HG02970 (cell line): ENCODE measurements around the gene GAS6.
"Not testable (repeated sequence)": the region's sequence is repeated elsewhere in the genome, so short reads cannot be mapped to it uniquely, and the experiment has no call there.

ENCODE experiments used
- ATAC-seq: cut with Tn5 transposase; IDR thresholded peaks from one replicate; pipeline ENCODE4 v1.9.1; 2021; ENCODE audit warnings: mild to moderate bottlenecking, moderate library complexity, moderate number of reproducible peaks; ENCODE audit not compliant: unreplicated experiment, low FRiP score

The GAS6 gene

DNA sequence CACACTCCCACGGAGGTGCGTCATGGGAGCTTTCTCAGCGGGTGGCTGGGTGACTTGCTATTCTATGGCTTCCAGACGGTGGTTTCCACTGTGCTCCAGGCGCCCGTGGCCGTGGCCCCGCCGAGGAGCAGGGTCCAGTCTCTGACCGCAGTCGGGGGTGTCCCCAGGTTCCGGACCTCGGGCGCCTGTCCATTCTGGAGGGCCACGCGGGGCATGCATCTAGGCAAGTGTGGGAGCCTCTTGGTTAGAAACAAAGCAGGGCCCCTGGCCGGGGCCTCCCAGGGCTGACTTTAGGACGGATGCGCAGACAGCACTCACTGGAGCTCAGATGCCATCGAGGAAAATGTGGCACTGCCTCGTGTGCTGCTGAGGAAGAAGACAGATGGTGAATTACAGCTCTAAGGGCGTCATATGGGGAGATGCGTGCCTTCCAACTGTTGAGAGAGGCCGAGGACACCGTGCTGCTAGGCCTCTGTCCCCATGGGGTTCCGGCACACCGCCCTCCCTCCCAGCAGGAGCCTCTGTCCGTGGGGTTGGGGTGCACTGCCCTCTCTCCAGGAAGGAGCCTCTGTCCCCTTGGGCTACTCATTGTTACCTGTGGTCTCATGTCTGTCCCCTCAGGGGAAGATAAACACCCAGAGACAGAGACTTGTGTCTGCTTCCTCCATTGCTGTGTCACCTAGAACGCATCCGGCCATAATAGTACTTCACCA, 66.8 kb downstream of the GAS6 start:
- ATAC-seq = no peak

DNA sequence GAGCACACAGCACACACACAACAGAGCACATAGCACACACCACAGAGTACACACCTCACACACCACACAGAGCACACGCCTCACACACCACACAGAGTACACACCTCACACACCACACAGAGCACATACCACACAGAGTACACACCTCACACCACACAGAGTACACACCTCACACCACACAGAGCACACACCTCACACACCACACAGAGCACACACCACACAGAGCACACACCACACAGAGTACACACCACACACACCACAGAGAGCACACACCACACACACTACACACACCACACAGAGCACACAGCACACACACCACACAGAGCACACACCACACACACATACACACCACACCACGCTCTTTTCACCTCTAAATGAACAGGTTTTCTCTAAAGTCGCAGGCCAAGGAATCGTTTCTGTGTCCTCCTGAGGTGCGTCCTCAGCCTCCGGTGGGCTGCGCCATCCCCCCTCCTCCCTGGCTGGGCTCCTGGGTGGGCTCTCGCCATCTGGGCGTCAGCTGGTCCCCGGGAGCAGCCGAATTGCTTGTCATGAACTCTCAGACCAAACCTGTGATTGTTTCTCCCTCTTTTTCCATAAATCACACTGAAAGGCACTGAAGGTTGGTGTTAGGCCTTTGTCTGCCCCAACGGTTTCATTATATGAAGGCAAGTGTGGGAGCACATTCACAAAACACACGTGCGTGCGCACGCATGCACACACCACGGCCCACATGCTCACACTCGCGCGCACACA, 67.5 kb downstream of the GAS6 start:
- ATAC-seq = no peak

DNA sequence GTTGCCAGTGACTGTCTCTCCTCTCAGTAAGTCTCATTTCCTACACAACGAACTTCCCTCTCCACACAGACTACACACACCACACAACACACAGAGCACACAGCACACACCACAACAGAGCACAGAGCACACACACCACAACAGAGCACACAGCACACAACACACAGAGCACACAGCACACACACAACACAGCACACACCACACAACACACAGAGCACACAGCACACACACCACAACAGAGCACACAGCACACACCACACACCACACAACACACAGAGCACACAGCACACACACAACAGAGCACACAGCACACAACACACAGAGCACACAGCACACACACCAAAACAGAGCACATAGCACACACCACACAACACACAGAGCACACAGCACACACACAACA, 68.5 kb downstream of the GAS6 start:
- ATAC-seq = not testable (repeated sequence)

DNA sequence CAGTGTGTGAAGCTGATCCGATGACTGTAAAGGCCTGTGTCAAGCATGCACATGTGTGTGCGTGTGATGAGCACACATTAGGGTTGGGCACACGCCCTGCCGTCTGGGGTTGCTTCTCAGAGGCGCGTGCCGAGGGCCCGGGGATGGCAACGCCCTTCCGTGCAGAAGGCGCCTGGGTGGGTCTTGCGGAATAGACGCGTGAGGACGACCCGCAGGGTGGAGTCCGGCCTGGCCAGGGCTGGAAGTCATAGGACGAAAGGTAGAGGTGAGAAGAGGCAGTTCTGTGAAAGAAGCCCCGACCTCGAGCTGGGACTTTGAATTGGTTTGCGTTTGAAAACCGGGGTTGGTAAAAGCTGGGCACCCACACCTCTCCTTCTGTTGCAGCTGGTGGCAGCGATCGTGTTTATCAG, 69.1 kb downstream of the GAS6 start:
- ATAC-seq = no peak

DNA sequence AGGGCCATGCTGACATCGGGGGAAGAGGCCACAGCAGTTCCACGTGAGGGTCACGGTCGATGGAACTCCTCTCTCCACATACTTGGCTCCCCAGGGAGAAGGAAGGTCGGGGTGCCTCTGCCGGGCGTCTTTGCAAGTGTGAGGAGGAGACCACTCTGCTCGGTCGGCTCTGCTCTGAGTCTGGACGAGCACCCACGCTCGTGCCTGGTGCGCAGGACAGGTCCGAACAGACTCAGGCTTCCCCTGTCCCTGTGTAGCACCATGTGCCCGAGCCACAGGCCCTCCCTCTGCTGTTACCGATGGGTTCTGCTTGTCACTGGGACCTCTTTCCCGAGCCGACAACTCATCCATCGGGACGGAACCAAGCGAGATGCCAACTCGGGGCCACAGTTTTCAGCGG, 69.8 kb downstream of the GAS6 start:
- no peak for ATAC-seq

DNA sequence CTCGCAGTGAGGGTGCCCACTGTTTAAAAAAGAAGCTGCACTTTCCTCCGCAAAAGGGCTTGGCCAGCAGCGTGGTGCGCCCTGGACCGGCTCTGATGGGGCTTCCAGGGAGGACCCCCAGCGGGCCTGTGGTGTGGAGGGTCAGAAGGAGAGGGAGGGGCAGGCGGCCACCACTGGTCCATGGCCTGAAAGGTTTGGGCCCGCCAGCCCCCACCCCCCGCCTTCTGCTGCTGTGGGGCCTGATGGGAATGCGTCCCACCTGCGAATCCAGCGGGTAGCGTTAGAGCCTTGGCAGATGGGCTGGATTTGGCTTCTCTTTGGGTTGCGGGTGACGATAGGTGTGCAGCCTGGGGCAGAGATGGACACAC, 70.2 kb downstream of the GAS6 start:
- no peak for ATAC-seq

DNA sequence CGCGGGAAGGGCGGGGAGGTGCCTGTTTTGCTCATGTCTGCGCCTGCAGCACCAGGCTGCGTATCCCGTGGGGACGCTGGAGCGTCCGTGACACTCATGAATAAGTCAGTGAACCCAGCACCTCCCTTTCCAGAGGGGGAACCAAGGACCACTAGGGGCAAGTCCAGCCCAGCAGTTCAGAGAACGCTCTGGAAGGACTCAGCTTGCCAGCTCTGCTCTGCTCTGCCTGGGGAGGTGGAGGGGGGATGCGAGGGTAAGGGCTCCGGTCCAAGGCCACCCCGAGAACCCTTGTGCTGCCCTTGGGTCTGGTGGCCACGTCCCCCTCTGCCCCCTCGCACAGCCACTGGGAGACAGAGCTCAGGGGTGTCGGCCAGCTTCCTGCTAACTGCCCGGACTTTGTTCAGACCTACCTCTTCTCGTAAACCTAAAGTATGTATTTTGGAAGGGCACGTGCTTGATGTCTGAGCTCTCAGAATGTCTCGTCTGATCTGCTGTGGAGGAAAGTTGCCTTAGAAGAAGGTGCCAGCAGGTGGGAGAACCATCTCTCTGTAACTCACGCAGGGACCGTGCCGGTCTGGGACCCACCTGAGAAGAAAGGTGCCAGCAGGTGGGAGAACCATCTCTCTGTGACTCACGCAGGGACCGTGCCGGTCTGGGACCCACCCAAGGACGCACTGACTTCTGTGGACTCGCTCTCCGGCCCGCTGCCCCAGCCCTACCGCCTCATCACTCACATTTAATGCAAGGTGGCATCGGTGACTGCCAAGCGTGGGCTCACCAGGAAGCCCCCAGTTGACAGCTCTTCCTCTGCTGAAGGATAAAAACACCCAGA, 70.8 kb downstream of the GAS6 start:
- ATAC-seq = no peak

DNA sequence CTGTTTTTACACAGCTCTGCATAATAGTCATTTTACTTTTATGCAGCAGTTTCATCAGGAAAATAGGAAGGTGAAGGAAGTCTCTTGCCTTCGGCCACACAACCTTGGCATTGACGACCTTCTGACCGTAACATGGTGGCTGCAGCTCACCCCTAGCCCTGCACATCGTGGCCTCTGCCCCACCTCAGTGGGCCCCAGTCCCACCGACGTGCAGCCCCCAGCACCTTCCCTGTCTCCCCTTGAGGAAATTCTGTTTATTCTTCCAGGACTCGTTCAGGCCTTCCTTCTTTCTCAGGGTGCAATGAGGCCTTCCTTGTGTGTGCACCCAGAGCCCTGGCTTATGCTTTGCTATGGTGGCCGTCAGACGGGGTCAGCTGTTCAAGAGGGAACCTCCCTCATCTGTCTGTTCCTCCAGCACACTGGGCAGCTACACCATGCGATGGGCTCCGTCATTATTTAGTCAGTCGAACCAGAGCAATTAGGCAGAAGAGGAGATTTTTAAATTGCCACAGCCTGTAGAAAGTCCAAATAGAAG, 71.6 kb downstream of the GAS6 start:
- ATAC-seq = no peak

DNA sequence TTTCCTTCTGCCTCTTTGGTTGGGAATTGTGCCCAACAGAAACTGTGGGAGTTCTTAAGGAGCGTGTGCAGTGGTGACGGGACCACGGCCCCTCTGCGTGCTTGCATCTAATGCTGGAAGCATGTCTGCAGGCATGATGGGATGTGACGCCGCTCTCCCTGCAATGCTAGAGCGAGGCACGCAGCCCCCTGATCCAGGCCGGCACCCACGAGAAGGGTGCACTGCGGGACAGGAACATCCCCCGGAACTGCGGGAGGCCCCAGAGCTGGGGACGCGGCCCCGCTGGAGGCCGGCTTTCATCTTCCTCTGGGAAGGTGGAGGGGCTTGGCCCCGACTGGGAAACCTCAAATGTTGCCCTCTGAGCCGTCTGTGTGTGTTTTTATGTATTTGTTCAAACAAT, 72.1 kb downstream of the GAS6 start:
- ATAC-seq = no peak

DNA sequence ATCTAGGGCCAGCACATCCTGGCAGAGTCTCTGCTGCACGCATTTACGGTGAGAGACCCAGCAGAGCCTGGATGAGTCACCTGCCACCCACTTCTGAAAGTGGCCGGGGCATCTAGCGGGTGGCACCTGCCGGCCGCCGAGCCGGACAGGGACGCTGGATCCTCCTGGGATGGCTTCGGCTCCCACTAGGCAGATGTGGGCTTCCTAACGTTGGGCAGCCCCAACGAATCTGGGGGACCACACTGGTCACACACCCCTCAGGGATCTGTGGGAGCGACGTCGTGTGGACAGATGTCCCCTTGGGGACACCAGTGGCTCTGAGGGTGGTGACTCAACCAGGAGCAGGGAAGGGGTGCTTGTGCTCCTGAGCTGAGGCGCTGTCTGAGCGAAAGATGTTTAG, 72.7 kb downstream of the GAS6 start:
- no peak for ATAC-seq

DNA sequence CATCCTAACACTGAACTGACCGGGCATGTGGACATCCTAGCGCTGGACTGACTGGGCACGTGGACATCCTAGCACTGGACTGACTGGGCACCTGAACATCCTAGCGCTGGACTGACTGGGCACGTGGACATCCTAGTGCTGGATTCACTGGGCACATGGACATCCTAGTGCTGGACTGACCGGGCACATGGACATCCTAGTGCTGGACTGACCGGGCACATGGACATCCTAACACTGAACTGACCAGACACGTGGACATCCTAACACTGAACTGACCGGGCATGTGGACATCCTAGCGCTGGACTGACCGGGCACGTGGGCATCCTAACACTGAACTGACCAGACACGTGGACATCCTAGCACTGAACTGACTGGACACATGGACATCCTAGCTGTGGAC, 73.9 kb downstream of the GAS6 start:
- not testable (repeated sequence) for ATAC-seq

DNA sequence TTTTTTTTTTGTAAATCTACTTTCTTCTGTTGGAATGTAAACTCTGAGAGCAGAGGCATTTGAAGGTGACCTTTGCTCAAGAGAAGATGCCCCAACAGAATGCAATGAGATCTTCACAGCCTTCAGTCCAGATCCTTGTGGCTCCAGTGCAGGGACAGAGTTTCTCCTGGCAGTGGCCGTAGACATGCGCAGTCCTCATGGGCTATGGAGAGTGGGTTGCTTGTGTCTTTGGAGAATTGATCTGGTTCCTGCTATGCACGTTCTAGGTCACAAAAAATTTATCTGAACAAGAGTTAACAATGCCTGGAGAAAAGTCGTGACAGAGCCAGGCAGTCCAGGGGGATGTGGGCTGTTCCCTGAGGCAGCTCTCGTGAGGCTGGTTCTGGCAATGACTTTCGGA, 74.7 kb downstream of the GAS6 start:
- no peak for ATAC-seq

DNA sequence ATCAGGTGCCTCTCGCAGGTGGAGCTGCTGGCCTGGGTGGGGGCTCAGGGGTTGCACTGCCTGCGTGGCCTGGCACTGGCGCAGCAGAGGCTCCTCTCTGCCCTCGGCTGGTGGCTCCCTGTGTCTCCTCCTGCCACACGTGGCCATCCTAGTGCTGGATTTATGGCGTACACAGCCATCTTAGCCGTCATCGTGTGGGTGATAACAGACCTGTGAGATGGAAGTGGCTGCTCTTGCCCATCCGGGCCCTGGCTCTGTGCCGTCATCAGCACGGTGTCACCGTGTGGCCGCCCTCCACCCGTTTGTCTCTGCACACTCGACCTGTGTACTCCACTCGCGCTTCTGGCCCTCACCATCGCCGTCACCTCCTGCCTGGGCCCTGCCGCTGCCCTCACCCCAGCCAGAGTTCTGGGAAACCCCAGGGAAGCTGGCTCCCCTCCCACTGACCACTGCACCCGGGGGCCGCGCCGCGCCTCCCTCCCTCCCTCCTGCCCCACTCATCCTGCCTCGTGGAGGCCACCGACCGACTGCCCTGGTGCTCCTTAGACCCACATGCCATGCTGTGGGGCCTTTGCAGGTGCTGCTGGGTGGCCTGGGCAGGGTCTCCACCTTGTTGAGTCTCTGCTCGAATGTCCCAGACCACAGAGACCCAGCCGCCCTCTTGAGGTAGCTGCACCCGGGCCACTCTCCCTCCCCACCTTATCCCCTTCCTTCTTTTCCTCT, 75.3 kb downstream of the GAS6 start:
- no peak for ATAC-seq

DNA sequence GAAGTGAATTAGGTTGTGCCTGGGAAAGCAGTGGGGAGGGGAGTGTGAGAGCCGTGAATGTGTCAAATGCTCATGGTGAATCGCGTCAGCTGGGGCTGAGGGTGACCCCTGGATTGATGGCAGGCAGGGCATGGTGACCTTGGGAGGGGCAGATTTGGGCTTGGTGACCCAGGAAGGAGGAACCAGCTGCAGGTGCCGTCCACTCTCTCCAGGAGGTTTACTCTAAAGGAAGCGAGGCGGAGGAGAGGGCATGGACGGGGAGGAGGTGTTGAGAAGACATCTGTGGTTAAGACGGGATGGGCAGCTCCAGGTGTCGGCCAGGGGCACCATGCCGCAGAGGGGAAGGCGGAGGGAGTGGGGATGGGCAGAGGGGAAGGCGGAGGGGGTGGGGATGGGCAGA, 76.2 kb downstream of the GAS6 start:
- no peak for ATAC-seq

DNA sequence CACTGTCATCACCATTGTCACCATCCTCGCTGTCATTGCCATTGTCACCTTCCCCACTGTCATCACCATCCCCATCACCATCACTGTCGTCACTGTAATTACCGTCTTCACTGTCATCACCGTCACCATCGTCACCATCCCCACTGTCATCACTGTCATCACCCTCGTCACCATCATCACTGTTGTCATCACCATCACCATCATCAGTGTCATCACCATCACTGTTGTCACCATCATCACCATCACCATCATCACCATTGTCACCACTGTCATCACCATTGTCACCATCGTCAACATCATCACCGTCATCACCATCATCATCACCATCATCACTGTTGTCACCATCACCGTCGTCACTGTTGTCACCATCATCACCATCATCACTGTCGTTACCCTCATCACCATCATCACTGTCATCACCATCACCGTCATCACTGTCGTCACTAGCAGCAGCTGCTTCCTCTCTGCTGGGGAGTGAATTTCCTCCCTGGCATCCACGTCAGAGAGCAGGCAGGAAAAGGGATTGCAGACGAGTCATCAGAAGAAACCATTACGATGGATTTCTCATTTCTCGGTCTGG, 77.5 kb downstream of the GAS6 start:
- no peak for ATAC-seq

DNA sequence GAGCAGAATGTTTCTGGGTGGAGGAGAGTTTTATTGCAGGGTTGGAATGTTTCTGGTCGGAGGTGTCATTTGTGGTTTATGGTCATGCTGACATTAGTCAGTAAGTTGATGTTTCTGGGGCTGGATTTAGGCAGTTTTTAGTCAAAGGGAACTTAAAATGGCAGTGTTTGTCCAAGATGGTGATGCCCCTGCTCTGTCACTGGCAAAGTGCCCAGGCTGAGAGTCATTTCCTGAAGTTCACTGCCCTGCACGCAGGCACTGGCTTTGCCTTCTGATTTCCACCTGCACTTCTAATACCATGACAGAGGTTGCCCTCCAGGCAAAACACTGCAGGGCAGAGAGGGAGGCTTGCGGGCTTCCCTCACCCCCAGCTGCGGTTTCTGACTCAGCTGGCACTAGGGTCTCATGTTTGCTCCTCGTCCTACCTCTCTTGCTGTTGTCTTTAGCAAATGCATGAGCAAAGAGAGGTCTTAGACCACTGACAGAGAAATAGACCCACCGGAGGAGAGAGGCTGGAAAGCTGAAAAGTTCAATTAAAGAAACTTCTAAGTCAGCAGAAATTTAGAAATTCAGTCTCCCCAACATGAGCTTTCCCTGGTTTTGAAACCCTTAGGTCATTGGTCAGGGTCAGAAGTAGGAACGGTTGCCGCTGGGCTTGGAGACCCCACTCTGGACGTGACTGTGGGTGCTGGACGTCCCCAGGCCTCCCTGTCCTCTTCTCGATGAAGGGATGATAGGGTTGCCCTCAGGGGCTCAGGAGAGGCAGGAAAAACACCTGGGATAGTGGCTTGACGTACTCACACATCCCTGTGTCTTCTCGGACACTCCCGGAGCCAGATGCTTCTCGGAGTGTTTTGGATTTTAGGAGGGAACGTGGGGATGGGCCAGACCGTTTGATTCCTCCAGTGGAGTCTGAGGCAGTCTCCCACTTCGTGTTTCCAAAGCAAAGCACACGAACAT, 78.5 kb downstream of the GAS6 start:
- ATAC-seq = no peak

DNA sequence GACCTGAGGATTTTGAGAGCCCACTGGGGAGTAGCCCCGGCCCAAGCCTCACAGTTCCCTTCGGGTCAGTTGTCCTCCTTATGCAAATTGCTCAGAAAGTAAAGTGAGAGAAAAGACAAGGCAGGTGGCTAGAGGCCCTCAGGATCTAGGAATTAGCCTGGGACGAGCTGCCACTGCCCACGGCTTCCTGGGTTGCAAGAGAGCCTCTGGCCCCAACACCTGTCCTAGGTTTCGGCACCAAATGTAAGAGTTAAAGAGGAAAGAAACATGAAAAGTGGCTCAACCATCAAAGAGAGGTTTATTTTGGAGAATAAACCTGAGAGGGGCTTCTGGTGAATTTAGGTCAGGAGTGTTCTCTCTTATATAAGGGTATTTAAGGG, 79.2 kb downstream of the GAS6 start:
- ATAC-seq = no peak

DNA sequence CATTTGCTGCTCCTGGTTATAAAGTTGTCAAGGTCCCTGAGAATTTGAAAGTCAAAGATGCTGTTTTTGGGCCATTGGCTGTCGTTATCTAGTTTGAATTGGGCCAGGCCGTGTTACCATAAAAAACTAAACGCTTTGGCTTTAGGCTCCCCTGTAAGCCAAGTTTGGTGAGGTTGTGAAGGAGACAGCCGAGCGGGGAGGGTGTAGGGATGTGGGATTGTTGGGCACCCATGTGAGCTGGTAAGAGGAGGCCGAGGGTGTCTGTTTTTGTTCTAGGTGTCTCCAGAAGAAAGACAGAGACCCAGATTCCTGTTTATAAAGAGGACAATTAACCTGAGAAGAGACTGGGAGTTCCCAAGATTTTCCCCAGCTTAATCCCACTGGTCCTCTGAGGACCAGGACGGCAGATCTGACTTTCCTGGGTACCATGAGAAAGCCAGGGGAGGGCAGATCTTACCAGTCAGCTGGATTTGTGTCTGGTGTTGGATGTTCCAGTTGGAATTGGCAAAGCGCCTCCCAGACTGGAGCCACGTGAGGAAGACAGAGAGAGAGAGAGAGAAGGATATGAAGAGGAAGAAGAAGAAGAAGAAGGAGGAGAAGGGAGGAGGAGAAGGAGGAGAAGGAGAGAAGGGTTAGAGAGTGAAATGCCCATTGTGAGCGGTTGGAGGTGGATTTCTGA, 79.8 kb downstream of the GAS6 start:
- no peak for ATAC-seq
